ENCODE measurements around the gene GPR146.
"Not testable (repeated sequence)": the region's sequence is repeated elsewhere in the genome, so short reads cannot be mapped to it uniquely, and the experiment has no call there.

GPR146 gene

GRCh38 chr7:1060315-1061072 lies 16.1 kb downstream of the GPR146 start:
- DNase-seq, result no peak

- no peak for DNase-seq
Measured at GRCh38 chr7:1061180-1061579, 16.8 kb downstream of the GPR146 start.

- DNase-seq, result no peak
Measured at GRCh38 chr7:1062296-1063294, 18.2 kb downstream of the GPR146 start.

GRCh38 chr7:1063361-1063760 lies 19.0 kb downstream of the GPR146 start:
- DNase-seq, result no peak

GRCh38 chr7:1064581-1064980 lies 20.2 kb downstream of the GPR146 start:
- DNase-seq, result no peak

- DNase-seq, result no peak
Measured at GRCh38 chr7:1065263-1065584, 20.9 kb downstream of the GPR146 start.

GRCh38 chr7:1065585-1066241 lies 21.4 kb downstream of the GPR146 start:
- DNase-seq, result peak; percentile 84

- DNase-seq, result no peak
Measured at GRCh38 chr7:1066242-1066588, 21.9 kb downstream of the GPR146 start.

GRCh38 chr7:1068013-1068412 lies 23.7 kb downstream of the GPR146 start:
- no peak for DNase-seq

- DNase-seq, result no peak
Measured at GRCh38 chr7:1068619-1069018, 24.3 kb downstream of the GPR146 start.

GRCh38 chr7:1070544-1071011 lies 26.2 kb downstream of the GPR146 start:
- no peak for DNase-seq

- DNase-seq, result no peak
Measured at GRCh38 chr7:1071731-1072254, 27.4 kb downstream of the GPR146 start.

- no peak for DNase-seq
Measured at GRCh38 chr7:1073142-1073977, 29.0 kb downstream of the GPR146 start.

GRCh38 chr7:1074018-1074417 lies 29.7 kb downstream of the GPR146 start:
- not testable (repeated sequence) for DNase-seq

GRCh38 chr7:1074593-1075431 lies 30.5 kb downstream of the GPR146 start:
- no peak for DNase-seq

- no peak for DNase-seq
Measured at GRCh38 chr7:1076184-1077072, 32.1 kb downstream of the GPR146 start.

GRCh38 chr7:1078519-1078918 lies 34.2 kb downstream of the GPR146 start:
- no peak for DNase-seq

- DNase-seq, result no peak
Measured at GRCh38 chr7:1078985-1079384, 34.6 kb downstream of the GPR146 start.

GRCh38 chr7:1079546-1079945 lies 35.2 kb downstream of the GPR146 start:
- DNase-seq, result no peak

GRCh38 chr7:1080252-1080920 lies 36.0 kb downstream of the GPR146 start:
- DNase-seq, result no peak

All from CD4-positive, alpha-beta T cell treated with Interleukin-10 for 1 hour (primary cell).